Stomach (tissue), 9 donors: ENCODE data around the gene DNLZ. TPM values are rescaled to one million over a fixed set of nuclear protein-coding genes. Genes with fewer than 3 reads are reported as not detected.

Experiments used
- DNase-seq, 2 donors: peaks; one replicate each; pipeline versions ENCODE4 v3.0.0 to v3.0.0-alpha.2; 2013 to 2019
- H3K27ac ChIP-seq, 5 donors: fragments of 200-600 bp in 4 of 5; sonication (generic) in 4 of 5; one replicate each; pipeline ENCODE4 v1.5.1; 2013 to 2019; ENCODE audit warnings: mild to moderate bottlenecking in 1 of 5, moderate library complexity in 1 of 5
- H3K27me3 ChIP-seq, 3 donors: fragments of 200-600 bp; sonication (generic); one replicate each; pipeline ENCODE4 v1.5.1; 2017 to 2019; ENCODE audit warnings: mixed run types in 1 of 3
- H3K36me3 ChIP-seq, 4 donors: fragments of 200-600 bp; sonication (generic); 1 replicate in 3 of 4; 2 replicates in 1 of 4; pipeline ENCODE4 v1.5.1; 2016 to 2019
- H3K4me1 ChIP-seq, 4 donors: fragments of 200-600 bp; sonication (generic); one replicate each; pipeline ENCODE4 v1.5.1; 2016 to 2019
- H3K4me3 ChIP-seq, 4 donors: fragments of 200-600 bp; sonication (generic) in 3 of 4; one replicate each; pipeline ENCODE4 v1.5.1; 2016 to 2019; ENCODE audit warnings: mild to moderate bottlenecking in 1 of 4
- H3K9me3 ChIP-seq, 4 donors: fragments of 200-600 bp; sonication (generic); one replicate each; pipeline ENCODE4 v1.5.1; 2016 to 2019
- CTCF ChIP-seq, 7 experiments: fragments of 450-650 bp in 4 of 7; fragments of 200-600 bp in 3 of 7; sonication (generic) in 3 of 7; IDR thresholded peaks; one replicate each; pipeline ENCODE4 v1.5.1; 2016 to 2019; ENCODE audit warnings: antibody characterized with exemption in 7 of 7, control low read depth in 2 of 7, mild to moderate bottlenecking in 1 of 7
- EP300 ChIP-seq: sonication (generic); formaldehyde crosslinking; IDR thresholded peaks from one replicate; pipeline ENCODE4 v1.6.1; 2017; ENCODE audit warnings: antibody characterized with exemption
- POLR2A ChIP-seq, 4 donors: fragments of 450-650 bp; IDR thresholded peaks; one replicate each; pipeline ENCODE4 v1.6.1; 2016; ENCODE audit warnings: antibody characterized with exemption in 4 of 4, control low read depth in 2 of 4, mild to moderate bottlenecking in 1 of 4, moderate library complexity in 1 of 4
- POLR2AphosphoS5 ChIP-seq, 3 donors: sonication (generic); formaldehyde crosslinking; IDR thresholded peaks; one replicate each; pipeline ENCODE4 v1.6.1; 2016; ENCODE audit warnings: antibody characterized with exemption in 3 of 3
- WGBS, 5 donors: extraction: QIAGEN DNeasy Blood & Tissue Kit in 3 of 5; methylation state at CpG; one replicate each; pipeline versions ENCODE4 v1.1.5 to v1.1.7; 2013 to 2018; 5-methylcytosine and 5-hydroxymethylcytosine counted together
- intact Hi-C: fragments of 100-400 bp; cut with DNase I; formaldehyde crosslinking; loops from one replicate; pipeline ENCODE4 v1.15.1; 2023; ENCODE audit warnings: low total_unique reads
- polyA plus RNA-seq, 3 donors: library from polyadenylated mRNA; stranded (reverse); fragments of 200-250 nt; gene quantifications; one replicate each; pipeline ENCODE4 v1.2.3, GENCODE V29; 2013
- total RNA-seq, 5 donors: library from RNA; depleted of rRNA; stranded (reverse); fragments of >200 nt; gene quantifications; one replicate each; pipeline versions ENCODE4 v1.1.0 to v1.2.3, GENCODE V29; 2014 to 2016
- donor health status: healthy with polysubstance abuse.
- donor health status: Bipolar disorder and iron deficiency.
- donor health status: healthy.

DNLZ gene
- total and polyA plus RNA-seq, 8 donors, result 1.3 to 16.8 (median 10.1) TPM; not detected in 1

DNA sequence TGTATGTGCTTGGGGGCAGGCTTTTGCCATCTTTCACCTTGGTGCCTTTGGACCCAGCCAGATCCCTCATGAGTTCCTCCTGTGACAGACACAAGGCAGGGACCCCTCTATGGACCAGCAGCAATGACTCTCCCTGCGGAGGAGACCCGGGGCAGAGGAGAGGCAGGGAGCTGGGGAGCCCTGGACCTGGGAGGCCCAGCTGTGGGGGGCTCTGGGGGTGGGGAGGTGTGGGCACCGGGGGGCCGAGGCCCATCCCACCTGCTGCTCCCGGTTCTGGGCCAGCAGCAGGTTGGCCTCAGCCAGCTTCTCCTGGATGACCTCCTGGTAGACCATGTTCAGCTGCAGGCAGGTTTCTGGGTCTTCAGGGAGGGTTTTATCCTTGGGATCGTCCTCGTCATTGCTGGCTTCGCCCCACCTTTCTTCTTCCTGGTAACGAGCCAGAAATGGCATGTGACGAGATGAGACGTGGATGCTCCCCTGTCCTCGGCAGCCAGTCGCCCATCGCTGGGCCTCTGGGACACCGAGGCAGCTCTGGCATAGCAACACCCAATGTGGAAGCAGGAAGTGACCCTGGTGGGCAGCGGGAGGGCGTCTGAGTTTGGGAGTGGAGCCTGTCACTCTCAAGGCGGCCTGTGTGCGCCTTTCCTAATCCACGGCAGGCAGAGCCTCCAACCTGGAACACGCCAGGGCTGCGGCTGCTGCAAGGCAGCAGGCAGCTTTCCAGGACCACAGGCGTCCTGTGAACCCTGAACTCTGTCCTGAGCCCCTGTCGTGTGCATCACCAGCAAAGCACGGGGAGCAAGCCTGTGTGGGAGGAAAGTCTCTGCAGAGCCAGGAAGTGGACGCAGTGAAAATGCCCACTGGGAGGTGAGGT is 32.0 kb upstream of the DNLZ start:
- no peak for DNase-seq
- Histone ChIP-seq H3K36me3 (peaks cover 53 to 82% (median 74%) of the 10 kb centered on the region in 4 donors), H3K9me3 (no peaks in the 10 kb centered on the region), H3K27ac (no peak overlapping the region), H3K27me3 (no peaks in the 10 kb centered on the region), H3K4me3 (no peak overlapping the region), H3K4me1 (peaks cover 11 to 27% (median 24%) of the 10 kb centered on the region in 4 donors)
- 84 to 93% (median 89%) methylated on average over 10 to 26 of the region's 26 CpGs for WGBS, 5 donors
- TF ChIP-seq CTCF (IDR thresholded peaks at IDR 0.05) (no peak), POLR2A (IDR thresholded peaks at IDR 0.05) (no peak), EP300 (no peak), POLR2AphosphoS5 (IDR thresholded peaks at IDR 0.05) (no peak)
- intact Hi-C loops, result no loop called here

DNA sequence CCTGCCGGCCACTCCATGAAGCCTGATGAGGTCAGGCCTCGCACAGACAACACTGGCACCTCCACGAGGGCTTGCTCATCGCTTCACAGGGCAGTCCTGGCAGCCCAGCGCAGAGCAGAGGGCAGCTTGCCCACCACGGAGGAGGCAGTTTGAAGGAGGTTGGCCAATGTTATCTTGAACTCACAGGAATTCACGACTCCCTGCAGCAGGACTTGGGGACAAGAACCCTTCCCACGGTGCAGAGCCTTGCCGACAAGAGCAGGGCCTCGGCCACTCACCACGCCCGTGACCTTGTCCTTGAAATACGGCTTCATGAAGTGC is 31.4 kb upstream of the DNLZ start:
- Histone ChIP-seq H3K4me1 (peaks cover 8 to 21% (median 18%) of the 10 kb centered on the region in 4 donors), H3K27ac (no peak overlapping the region), H3K36me3 (peaks cover 53 to 86% (median 79%) of the 10 kb centered on the region in 4 donors), H3K4me3 (no peak overlapping the region), H3K27me3 (no peaks in the 10 kb centered on the region), H3K9me3 (no peaks in the 10 kb centered on the region)
- no peak for TF ChIP-seq POLR2AphosphoS5 (IDR thresholded peaks at IDR 0.05)
- intact Hi-C loops, result no loop called here
- DNase-seq, result no peak
- 89 to 97% (median 92%) methylated on average over 13 of the region's 13 CpGs for WGBS, 5 donors

GRCh38 chr9:136394312-136395019 is 30.9 kb upstream of the DNLZ start:
- Histone ChIP-seq H3K9me3 (no peaks in the 10 kb centered on the region), H3K4me3 (no peak overlapping the region), H3K36me3 (peaks cover 55 to 92% (median 84%) of the 10 kb centered on the region in 4 donors), H3K27me3 (no peaks in the 10 kb centered on the region), H3K4me1 (peaks cover 7 to 20% (median 15%) of the 10 kb centered on the region in 4 donors), H3K27ac (no peak overlapping the region)
- TF ChIP-seq EP300 (no peak), POLR2AphosphoS5 (IDR thresholded peaks at IDR 0.05) (no peak), CTCF (IDR thresholded peaks at IDR 0.05) (no peak), POLR2A (IDR thresholded peaks at IDR 0.05) (no peak)
- intact Hi-C loops, result no loop called here
- no peak for DNase-seq
- 89 to 96% (median 94%) methylated on average over 18 to 21 of the region's 21 CpGs for WGBS, 5 donors

- Histone ChIP-seq H3K4me1 (peaks cover 0 to 10% (median 6%) of the 10 kb centered on the region in 4 donors), H3K4me3 (no peak overlapping the region), H3K27ac (no peak overlapping the region), H3K9me3 (no peaks in the 10 kb centered on the region), H3K36me3 (peaks cover 61 to 99% (median 94%) of the 10 kb centered on the region in 4 donors), H3K27me3 (no peaks in the 10 kb centered on the region)
- no peak for DNase-seq
- no peak for TF ChIP-seq POLR2AphosphoS5 (IDR thresholded peaks at IDR 0.05)
- TF ChIP-seq EP300, result no peak
- no peak for TF ChIP-seq POLR2A (IDR thresholded peaks at IDR 0.05)
- TF ChIP-seq CTCF (IDR thresholded peaks at IDR 0.05), result no peak
- 74 to 91% (median 80%) methylated on average over 8 to 17 of the region's 17 CpGs for WGBS, 5 donors
- intact Hi-C loops, result no loop called here
These were observed 30.0 kb upstream of the DNLZ start for GRCh38 chr9:136393531-136393930.
